HG02973 (cell line): ENCODE measurements around the gene GPR153.
A peak's percentile ranks its signal among the peaks of the same experiment; 100 is the strongest.

Source experiments
- ATAC-seq: cut with Tn5 transposase; IDR thresholded peaks from one replicate; pipeline ENCODE4 v1.9.1; 2021; ENCODE audit warnings: moderate library complexity; ENCODE audit not compliant: unreplicated experiment

GPR153 gene

GRCh38 chr1:6249739-6250689 is 10.9 kb downstream of the GPR153 start:
- ATAC-seq: no peak

GRCh38 chr1:6248932-6249738 is 11.8 kb downstream of the GPR153 start:
- no peak for ATAC-seq

GRCh38 chr1:6248161-6248776 is 12.6 kb downstream of the GPR153 start:
- no peak for ATAC-seq

GRCh38 chr1:6247651-6248050 is 13.2 kb downstream of the GPR153 start:
- ATAC-seq: no peak

- ATAC-seq: peak; percentile 54
Observed at GRCh38 chr1:6246497-6247467, 14.1 kb downstream of the GPR153 start.

GRCh38 chr1:6245869-6246496 is 14.9 kb downstream of the GPR153 start:
- ATAC-seq: no peak

GRCh38 chr1:6245086-6245868 is 15.6 kb downstream of the GPR153 start:
- ATAC-seq: no peak

- no peak for ATAC-seq
Observed at GRCh38 chr1:6244401-6245049, 16.4 kb downstream of the GPR153 start.

GRCh38 chr1:6243993-6244392 is 16.9 kb downstream of the GPR153 start, which contains the start of gene HES3:
Gene HES3 (plus strand): TSS chr1:6244179. CDS start chr1:6244366, 187 bp downstream.
- ATAC-seq: no peak

- no peak for ATAC-seq
Observed at GRCh38 chr1:6243053-6243834, 17.7 kb downstream of the GPR153 start.

- no peak for ATAC-seq
Observed at GRCh38 chr1:6241887-6242740, 18.8 kb downstream of the GPR153 start.

- ATAC-seq: no peak
Observed at GRCh38 chr1:6241107-6241886, 19.6 kb downstream of the GPR153 start.

- no peak for ATAC-seq
Observed at GRCh38 chr1:6239950-6240768, 20.7 kb downstream of the GPR153 start.

- ATAC-seq: no peak
Observed at GRCh38 chr1:6239213-6239752, 21.6 kb downstream of the GPR153 start.

- no peak for ATAC-seq
Observed at GRCh38 chr1:6237093-6237492, 23.8 kb downstream of the GPR153 start.
